GM18870 (cell line): ENCODE data around the gene OTOG.
"Not testable (repeated sequence)": the region's sequence is repeated elsewhere in the genome, so short reads cannot be mapped to it uniquely, and the experiment has no call there.

Experiments
- ATAC-seq: cut with Tn5 transposase; IDR thresholded peaks from one replicate; pipeline ENCODE4 v1.9.1; 2021; ENCODE audit warnings: moderate library complexity; ENCODE audit not compliant: unreplicated experiment

Gene OTOG

GRCh38 chr11:17622711-17623110 is 75.7 kb downstream of the OTOG start:
- not testable (repeated sequence) for ATAC-seq

GRCh38 chr11:17629113-17629512 is 82.1 kb downstream of the OTOG start:
- no peak for ATAC-seq

- ATAC-seq, result no peak
These were observed 83.9 kb downstream of the OTOG start for GRCh38 chr11:17630936-17631335.

- no peak for ATAC-seq
These were observed 84.8 kb downstream of the OTOG start for GRCh38 chr11:17631702-17632365.

- no peak for ATAC-seq
These were observed 86.4 kb downstream of the OTOG start for GRCh38 chr11:17633279-17633986.

- ATAC-seq, result no peak
These were observed 87.1 kb downstream of the OTOG start for GRCh38 chr11:17633987-17634775.

GRCh38 chr11:17634776-17635550 is 87.9 kb downstream of the OTOG start:
- no peak for ATAC-seq

- no peak for ATAC-seq
These were observed 88.5 kb downstream of the OTOG start for GRCh38 chr11:17635551-17635938.

- ATAC-seq, result no peak
These were observed 89.7 kb downstream of the OTOG start for GRCh38 chr11:17636721-17637120.

- no peak for ATAC-seq
These were observed 90.8 kb downstream of the OTOG start for GRCh38 chr11:17637901-17638300.

GRCh38 chr11:17638311-17638710 is 91.3 kb downstream of the OTOG start:
- no peak for ATAC-seq

- no peak for ATAC-seq
These were observed 92.0 kb downstream of the OTOG start for GRCh38 chr11:17639091-17639490.

- no peak for ATAC-seq
These were observed 92.7 kb downstream of the OTOG start for GRCh38 chr11:17639781-17640180.

GRCh38 chr11:17640493-17641164 is 93.6 kb downstream of the OTOG start:
- no peak for ATAC-seq

GRCh38 chr11:17641792-17642350 is 94.8 kb downstream of the OTOG start:
- no peak for ATAC-seq

- ATAC-seq, result no peak
These were observed 95.3 kb downstream of the OTOG start for GRCh38 chr11:17642370-17642769.

- no peak for ATAC-seq
These were observed 95.9 kb downstream of the OTOG start for GRCh38 chr11:17642980-17643379.

GRCh38 chr11:17643506-17644405 is 96.7 kb downstream of the OTOG start:
- ATAC-seq, result no peak
